ENCODE data around the gene PPHLN1. TPM values are rescaled to one million over a fixed set of nuclear protein-coding genes. Genes with fewer than 3 reads are reported as not detected.

PPHLN1 gene
- total and polyA plus RNA-seq, 2 donors (not counting 1 experiment from before 2014, with no cell fraction given), result 47.6 to 91.4 TPM

DNA sequence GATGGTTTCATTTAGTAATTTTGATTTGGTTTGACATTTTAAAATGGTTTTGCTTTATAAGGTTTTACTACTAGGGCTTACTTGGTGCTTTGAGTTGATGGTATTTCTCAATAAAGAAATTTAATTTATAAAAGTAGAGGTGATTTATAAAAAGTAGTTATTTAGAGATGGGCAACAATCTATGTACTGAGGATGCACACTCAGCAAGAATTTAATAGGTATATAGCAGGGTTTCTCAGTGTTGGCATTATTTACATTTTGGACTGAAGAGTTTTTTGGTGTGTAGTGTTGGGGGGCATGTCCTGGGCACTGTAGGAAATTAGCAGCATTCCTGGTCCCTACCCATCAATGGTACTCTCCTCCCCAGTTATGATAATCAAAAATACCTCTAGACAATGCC lies 47.7 kb downstream of the PPHLN1 start:
- no peak for TF ChIP-seq EZH2 (IDR thresholded peaks at IDR 0.05; ENCODE audit: low read length, missing control alignments)
- TF ChIP-seq, protein P1, sequence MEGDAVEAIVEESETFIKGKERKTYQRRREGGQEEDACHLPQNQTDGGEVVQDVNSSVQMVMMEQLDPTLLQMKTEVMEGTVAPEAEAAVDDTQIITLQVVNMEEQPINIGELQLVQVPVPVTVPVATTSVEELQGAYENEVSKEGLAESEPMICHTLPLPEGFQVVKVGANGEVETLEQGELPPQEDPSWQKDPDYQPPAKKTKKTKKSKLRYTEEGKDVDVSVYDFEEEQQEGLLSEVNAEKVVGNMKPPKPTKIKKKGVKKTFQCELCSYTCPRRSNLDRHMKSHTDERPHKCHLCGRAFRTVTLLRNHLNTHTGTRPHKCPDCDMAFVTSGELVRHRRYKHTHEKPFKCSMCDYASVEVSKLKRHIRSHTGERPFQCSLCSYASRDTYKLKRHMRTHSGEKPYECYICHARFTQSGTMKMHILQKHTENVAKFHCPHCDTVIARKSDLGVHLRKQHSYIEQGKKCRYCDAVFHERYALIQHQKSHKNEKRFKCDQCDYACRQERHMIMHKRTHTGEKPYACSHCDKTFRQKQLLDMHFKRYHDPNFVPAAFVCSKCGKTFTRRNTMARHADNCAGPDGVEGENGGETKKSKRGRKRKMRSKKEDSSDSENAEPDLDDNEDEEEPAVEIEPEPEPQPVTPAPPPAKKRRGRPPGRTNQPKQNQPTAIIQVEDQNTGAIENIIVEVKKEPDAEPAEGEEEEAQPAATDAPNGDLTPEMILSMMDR (conservative IDR thresholded peaks at IDR 0.05 in 1 of 2, IDR thresholded peaks at IDR 0.05 in 1 of 2; ENCODE audit: low read depth in 1 of 2, low read length in 2 of 2), result no peak
- Histone ChIP-seq H3K27me3 (ENCODE audit: control insufficient read depth, insufficient read depth, low read length) (no peaks in the 10 kb centered on the region), H3K4me2 (ENCODE audit: extremely low read depth, insufficient read depth, low read length) (no peak overlapping the region), H3K4me3 (replicated peaks in 1 of 4; ENCODE audit: control extremely low read depth in 1 of 4, insufficient read depth in 1 of 4, low read depth in 3 of 4, low read length in 4 of 4) (no peak overlapping the region), H4K20me1 (ENCODE audit: control insufficient read depth, extremely low read depth, insufficient read depth, low read length) (no peaks in the 10 kb centered on the region), H3K27ac (ENCODE audit: insufficient read depth, low read length) (no peak overlapping the region), H3K9ac (ENCODE audit: insufficient read depth, low read length) (no peak overlapping the region), H3K9me3 (ENCODE audit: control insufficient read depth, insufficient read depth, low read depth, low read length) (no peaks in the 10 kb centered on the region), H2AFZ (ENCODE audit: low read length) (no peak overlapping the region), H3K36me3 (ENCODE audit: control insufficient read depth, insufficient read depth, low read length) (no peaks in the 10 kb centered on the region), H3K4me1 (ENCODE audit: control insufficient read depth, extremely low read depth, insufficient read depth, low read length) (no peaks in the 10 kb centered on the region), H3K79me2 (ENCODE audit: control insufficient read depth, insufficient read depth, low read length) (peaks cover 2% of the 10 kb centered on the region)
- DNase-seq (ENCODE audit: low read depth in 2 of 2), result no peak

DNA sequence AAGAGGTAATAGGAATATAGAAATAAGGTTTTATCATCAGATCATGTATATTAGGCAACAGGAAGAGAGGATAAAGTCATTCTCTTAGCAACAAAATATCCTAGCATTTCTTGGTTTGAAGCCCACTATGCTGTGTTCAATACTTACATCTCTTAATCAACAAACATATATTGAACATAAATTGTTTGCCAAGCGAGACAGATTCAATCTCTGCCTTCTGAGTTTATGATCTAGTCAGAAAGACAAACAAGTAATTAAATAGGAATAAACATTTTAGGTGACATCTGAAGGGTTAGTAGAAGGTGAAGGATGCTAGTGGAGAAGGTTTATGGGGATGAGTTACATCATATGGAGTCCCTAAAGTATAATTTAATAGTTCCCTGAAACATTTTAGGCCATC lies 54.8 kb downstream of the PPHLN1 start:
- H3K4me2 ChIP-seq (ENCODE audit: extremely low read depth, insufficient read depth, low read length), result no peak overlapping the region
- H3K27ac ChIP-seq (ENCODE audit: insufficient read depth, low read length), result no peak overlapping the region
- TF ChIP-seq EZH2 (IDR thresholded peaks at IDR 0.05; ENCODE audit: low read length, missing control alignments), result no peak
- TF ChIP-seq, protein P1 (conservative IDR thresholded peaks at IDR 0.05 in 1 of 2, IDR thresholded peaks at IDR 0.05 in 1 of 2; ENCODE audit: low read depth in 1 of 2, low read length in 2 of 2), result no peak
- DNase-seq (ENCODE audit: low read depth in 2 of 2), result no peak
- H3K9me3 ChIP-seq (ENCODE audit: control insufficient read depth, insufficient read depth, low read depth, low read length), result no peaks in the 10 kb centered on the region
- no peaks in the 10 kb centered on the region for H3K4me1 ChIP-seq (ENCODE audit: control insufficient read depth, extremely low read depth, insufficient read depth, low read length)
- H3K27me3 ChIP-seq (ENCODE audit: control insufficient read depth, insufficient read depth, low read length), result no peaks in the 10 kb centered on the region
- no peaks in the 10 kb centered on the region for H3K36me3 ChIP-seq (ENCODE audit: control insufficient read depth, insufficient read depth, low read length)
- H3K4me3 ChIP-seq (replicated peaks in 1 of 4; ENCODE audit: control extremely low read depth in 1 of 4, insufficient read depth in 1 of 4, low read depth in 3 of 4, low read length in 4 of 4), result no peak overlapping the region
- no peak overlapping the region for H3K9ac ChIP-seq (ENCODE audit: insufficient read depth, low read length)
- no peaks in the 10 kb centered on the region for H3K79me2 ChIP-seq (ENCODE audit: control insufficient read depth, insufficient read depth, low read length)
- no peaks in the 10 kb centered on the region for H4K20me1 ChIP-seq (ENCODE audit: control insufficient read depth, extremely low read depth, insufficient read depth, low read length)
- H2AFZ ChIP-seq (ENCODE audit: low read length), result no peak overlapping the region

DNA sequence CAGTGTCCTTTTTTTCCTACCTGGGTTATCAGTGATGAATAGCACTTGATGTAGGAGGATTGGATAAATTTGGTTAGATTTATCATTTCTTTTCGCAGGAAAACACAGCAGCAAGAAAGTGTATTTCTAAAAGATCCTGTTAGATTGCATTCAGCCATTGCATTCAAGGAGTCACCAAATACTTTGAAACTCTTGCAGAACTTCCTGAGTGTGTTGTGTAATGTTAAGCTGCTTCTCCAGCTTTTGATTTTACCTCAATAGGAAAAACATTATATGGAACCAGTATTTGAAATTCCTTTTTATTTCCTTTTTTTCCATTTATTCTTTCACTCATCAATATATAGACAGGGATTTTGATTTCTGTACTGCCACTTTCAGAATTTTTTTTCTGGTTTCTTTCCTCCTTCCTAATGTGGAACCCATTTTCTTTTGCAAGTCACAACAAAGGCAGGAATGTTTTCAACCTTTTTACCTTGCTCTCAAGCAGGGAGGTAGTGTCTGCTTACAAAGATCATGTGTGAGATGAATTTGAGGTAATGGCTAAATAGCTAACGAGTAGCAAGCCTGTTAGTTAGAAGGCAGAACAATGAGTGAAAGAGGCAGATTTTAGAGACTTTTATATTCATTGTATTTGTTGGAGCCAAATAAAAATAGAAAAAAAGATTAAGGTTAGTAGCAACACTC lies 56.2 kb downstream of the PPHLN1 start:
- Histone ChIP-seq H3K4me2 (ENCODE audit: extremely low read depth, insufficient read depth, low read length) (no peak overlapping the region), H4K20me1 (ENCODE audit: control insufficient read depth, extremely low read depth, insufficient read depth, low read length) (no peaks in the 10 kb centered on the region), H3K27me3 (ENCODE audit: control insufficient read depth, insufficient read depth, low read length) (no peaks in the 10 kb centered on the region), H3K79me2 (ENCODE audit: control insufficient read depth, insufficient read depth, low read length) (no peaks in the 10 kb centered on the region), H2AFZ (ENCODE audit: low read length) (no peak overlapping the region), H3K9ac (ENCODE audit: insufficient read depth, low read length) (no peak overlapping the region), H3K27ac (ENCODE audit: insufficient read depth, low read length) (no peak overlapping the region), H3K9me3 (ENCODE audit: control insufficient read depth, insufficient read depth, low read depth, low read length) (no peaks in the 10 kb centered on the region), H3K4me3 (replicated peaks in 1 of 4; ENCODE audit: control extremely low read depth in 1 of 4, insufficient read depth in 1 of 4, low read depth in 3 of 4, low read length in 4 of 4) (no peak overlapping the region), H3K4me1 (ENCODE audit: control insufficient read depth, extremely low read depth, insufficient read depth, low read length) (no peaks in the 10 kb centered on the region), H3K36me3 (ENCODE audit: control insufficient read depth, insufficient read depth, low read length) (no peaks in the 10 kb centered on the region)
- peak in 1 of 2 donors; percentile 29 for DNase-seq (ENCODE audit: low read depth in 2 of 2)
- no peak for TF ChIP-seq EZH2 (IDR thresholded peaks at IDR 0.05; ENCODE audit: low read length, missing control alignments)
- TF ChIP-seq, protein P1 (conservative IDR thresholded peaks at IDR 0.05 in 1 of 2, IDR thresholded peaks at IDR 0.05 in 1 of 2; ENCODE audit: low read depth in 1 of 2, low read length in 2 of 2), result no peak

Measured in fibroblast of lung (primary cell).